ENCODE data around the gene TMEM72. TPM values are rescaled to one million over a fixed set of nuclear protein-coding genes. Genes with fewer than 3 reads are reported as not detected.

Gene TMEM72
- polyA plus RNA-seq, 1 experiment = not detected

Other genes with a start within 250 kb of the TMEM72 start
- 2.5 and 3.9 TPM in 2 replicates for gene RASSF4, start 48.5 kb downstream of the TMEM72 start, polyA plus RNA-seq (2011; rRNA removed)
- gene DEPP1, start 67.5 kb downstream of the TMEM72 start, polyA plus RNA-seq (2011; rRNA removed) = 7.0 and 11.9 TPM in 2 replicates
- 7.2 and 13.0 TPM in 2 replicates for gene ZNF22, start 89.6 kb downstream of the TMEM72 start, polyA plus RNA-seq (2011; rRNA removed)

Measured in BJ (cell line).